Measurements from ENCODE around the gene CYFIP1. TPM values are rescaled to one million over a fixed set of nuclear protein-coding genes. Genes with fewer than 3 reads are reported as not detected.

CYFIP1 gene
- total and polyA plus RNA-seq, 2 of the 8 experiments (the other 6 are each of a cell fraction or from before 2014, with no cell fraction given): 38.6 to 81.7 TPM

- H3K18ac ChIP-seq (ENCODE audit: extremely low read depth, low read length): no peak overlapping the region
- H2BK12ac ChIP-seq (ENCODE audit: low read depth, low read length): no peak overlapping the region
- H4K91ac ChIP-seq (replicated peaks; ENCODE audit: insufficient read length, low read length): no peak overlapping the region
- peaks cover 8 to 38% (median 22%) of the 10 kb centered on the region in 4 experiments; a peak in 6 of 8 replicates for H3K36me3 ChIP-seq (ENCODE audit: control insufficient read depth in 2 of 4, insufficient read depth in 4 of 4, low read length in 3 of 4)
- 93% methylated on average over 1 of the region's 1 CpG; no CpG with 5 or more reads in 1 of the 2 experiments for WGBS, 2 experiments (ENCODE audit: extremely low coverage in 1 of 2, insufficient coverage in 1 of 2, insufficient read length in 1 of 2, insufficient replicate concordance in 2 of 2, low coverage in 1 of 2, low lambda C conversion rate in 2 of 2, missing lambda C conversion rate in 1 of 2)
- no peaks in the 10 kb centered on the region for H3K4me1 ChIP-seq (replicated peaks in 1 of 4; ENCODE audit: control insufficient read depth in 3 of 4, insufficient read depth in 4 of 4, low read length in 3 of 4)
- H3K4me2 ChIP-seq (ENCODE audit: insufficient read depth in 1 of 2, low read depth in 2 of 2, low read length in 2 of 2): no peak overlapping the region
- no peak overlapping the region for H4K5ac ChIP-seq (ENCODE audit: insufficient read length, low read depth, low read length)
- no peak overlapping the region for H3K4me3 ChIP-seq (ENCODE audit: extremely low read depth in 1 of 4, insufficient read depth in 2 of 4, low read depth in 3 of 4, low read length in 4 of 4)
- H3K9ac ChIP-seq (replicated peaks in 1 of 4; ENCODE audit: extremely low read depth in 1 of 4, low read depth in 3 of 4, low read length in 3 of 4): no peak overlapping the region
- CTCF ChIA-PET (ENCODE audit: partially characterized antibody): interaction anchor here (0.9 kb wide), 1 partner anchor 45 kb away, joined by 3 read pairs; no protein-coding TSS in a partner anchor
- H3K56ac ChIP-seq (replicated peaks; ENCODE audit: insufficient read length, low read depth, low read length): no peak overlapping the region
- H3K14ac ChIP-seq (ENCODE audit: insufficient read length): no peak overlapping the region
- no peak overlapping the region for H2AFZ ChIP-seq (ENCODE audit: low read length)
- H2BK5ac ChIP-seq (ENCODE audit: low read depth, low read length): no peak overlapping the region
- H2BK120ac ChIP-seq (replicated peaks; ENCODE audit: low read depth, low read length): no peak overlapping the region
- POLR2A ChIA-PET (ENCODE audit: partially characterized antibody): interaction anchor here (0.7 to 1.7 kb wide), 2 partner anchors 11 kb away, joined by 3 to 6 read pairs; no protein-coding TSS in a partner anchor
- no peak overlapping the region for H2BK15ac ChIP-seq (ENCODE audit: low read length)
- H4K8ac ChIP-seq (ENCODE audit: extremely low read depth, insufficient read depth, low read length): no peak overlapping the region
- H3K23ac ChIP-seq (ENCODE audit: insufficient read length): no peak overlapping the region
- H4K20me1 ChIP-seq (replicated peaks in 1 of 2; ENCODE audit: control insufficient read depth in 1 of 2, insufficient read depth in 2 of 2, low read length in 2 of 2): peaks cover 0 to 3% of the 10 kb centered on the region in 2 experiments
- FAIRE-seq: no peak
- H3K27ac ChIP-seq (ENCODE audit: low read depth, low read length): no peak overlapping the region
- no peak overlapping the region for H3K4ac ChIP-seq (replicated peaks; ENCODE audit: insufficient read length, low read depth, low read length)
- H3K23me2 ChIP-seq (ENCODE audit: low read depth, low read length): peaks cover 3% of the 10 kb centered on the region; the same call in 1 of the 2 replicates
- no peaks in the 10 kb centered on the region for H3K9me3 ChIP-seq (ENCODE audit: insufficient read depth in 2 of 2, low read depth in 1 of 2, low read length in 1 of 2)
- H3K27me3 ChIP-seq (replicated peaks in 1 of 4; ENCODE audit: control insufficient read depth in 3 of 4, extremely low read depth in 1 of 4, insufficient read depth in 3 of 4, low read length in 3 of 4): no peaks in the 10 kb centered on the region
- H3K79me2 ChIP-seq (ENCODE audit: control insufficient read depth in 1 of 2, insufficient read depth in 2 of 2, low read length in 2 of 2): peaks cover 0 to 3% of the 10 kb centered on the region in 2 experiments; a peak in 2 of 4 replicates
- H2AK5ac ChIP-seq (ENCODE audit: low read depth, low read length): no peak overlapping the region
- no peak for DNase-seq (ENCODE audit: low read depth in 1 of 2, low spot score in 2 of 2)
- H3K79me1 ChIP-seq (ENCODE audit: low read depth, low read length): no peaks in the 10 kb centered on the region
- H2BK20ac ChIP-seq (ENCODE audit: low read length): no peak overlapping the region
- TF ChIP-seq CEBPB (IDR thresholded peaks at IDR 0.05; ENCODE audit: low read depth, low read length) (no peak), KDM4A (IDR thresholded peaks at IDR 0.05; ENCODE audit: low read depth, low read length, severe bottlenecking) (no peak), SIN3A (conservative IDR thresholded peaks at IDR 0.05 in 1 of 2, IDR thresholded peaks at IDR 0.05 in 1 of 2; ENCODE audit: low read depth in 1 of 2, low read length in 2 of 2) (no peak), SAP30 (IDR thresholded peaks at IDR 0.05; ENCODE audit: insufficient read depth, insufficient replicate concordance, low read length) (no peak), TAF7 (optimal IDR thresholded peaks at IDR 0.05; ENCODE audit: borderline replicate concordance, low read depth, low read length) (no peak), EZH2 (IDR thresholded peaks at IDR 0.05; ENCODE audit: low read depth, low read length, severe bottlenecking) (no peak), TEAD4 (IDR thresholded peaks at IDR 0.05; ENCODE audit: low read depth, low read length) (no peak), BRCA1 (IDR thresholded peaks at IDR 0.05; ENCODE audit: low read depth, low read length) (no peak), E2F6 (IDR thresholded peaks at IDR 0.05) (no peak), NANOG (IDR thresholded peaks at IDR 0.05; ENCODE audit: insufficient read depth, low read depth, low read length, poor library complexity, severe bottlenecking) (no peak), SP1 (IDR thresholded peaks at IDR 0.05; ENCODE audit: low read depth, low read length) (no peak), RNF2 (IDR thresholded peaks at IDR 0.05; ENCODE audit: borderline replicate concordance, low read depth, low read length, missing control alignments, poor library complexity, severe bottlenecking) (no peak)
These were observed 123.5 kb downstream of the CYFIP1 start for GRCh38 chr15:22856659-22857058.

Data from H1 (cell line).